ENCODE data around the gene OGFOD3.

GRCh38 chr17:82400830-82401229, 17.6 kb downstream of the OGFOD3 start:
- TF ChIP-seq ZFX (IDR thresholded peaks at IDR 0.05), result no peak
- no peak for TF ChIP-seq CTCF (IDR thresholded peaks at IDR 0.05 in 2 of 3, conservative IDR thresholded peaks at IDR 0.05 in 1 of 3; ENCODE audit: borderline replicate concordance in 1 of 3, insufficient read depth in 1 of 3, low read depth in 2 of 3, low read length in 2 of 3)
- no peak for TF ChIP-seq POLR2A (IDR thresholded peaks at IDR 0.05; ENCODE audit: borderline replicate concordance, extremely low read depth, insufficient read depth, insufficient read length)
- TF ChIP-seq EZH2 (IDR thresholded peaks at IDR 0.05), result no peak

All from HCT116 (cell line).